H9 (cell line): ENCODE measurements around the gene GNB1L. TPM values are rescaled to one million over a fixed set of nuclear protein-coding genes. Genes with fewer than 3 reads are reported as not detected.

Experiments used
- DNase-seq: peaks from one replicate; pipeline ENCODE4 v3.0.0-alpha.2; 2017
- H2AFZ ChIP-seq: one replicate; pipeline ENCODE4 v1.6.1; 2013; ENCODE audit warnings: mild to moderate bottlenecking, low read length, control low read depth, moderate library complexity
- H2AK5ac ChIP-seq: 2 replicates; pipeline ENCODE4 v1.6.1; 2013; ENCODE audit warnings: low read length, control low read depth, mixed read lengths; ENCODE audit not compliant: insufficient read length
- H2BK120ac ChIP-seq: one replicate; pipeline ENCODE4 v1.6.1; 2013; ENCODE audit warnings: low read depth, mild to moderate bottlenecking, low read length, control low read depth, inconsistent platforms; ENCODE audit not compliant: poor library complexity, severe bottlenecking
- H2BK12ac ChIP-seq: 2 replicates; pipeline ENCODE4 v1.6.1; 2013; ENCODE audit warnings: low read length, control low read depth, mixed read lengths, low read depth; ENCODE audit not compliant: insufficient read length
- H2BK15ac ChIP-seq: 2 replicates; pipeline ENCODE4 v1.6.1; 2013; ENCODE audit warnings: low read depth, low read length, control low read depth
- H2BK20ac ChIP-seq: one replicate; pipeline ENCODE4 v1.6.1; 2013; ENCODE audit warnings: low read depth, mild to moderate bottlenecking, low read length, control low read depth, inconsistent platforms; ENCODE audit not compliant: poor library complexity, severe bottlenecking
- H2BK5ac ChIP-seq: 2 replicates; pipeline ENCODE4 v1.6.1; 2013; ENCODE audit warnings: low read length, control low read depth, mixed read lengths; ENCODE audit not compliant: insufficient read length
- H3K14ac ChIP-seq: 2 replicates; pipeline ENCODE4 v1.6.1; 2013; ENCODE audit warnings: low read length, control low read depth; ENCODE audit not compliant: insufficient read depth
- H3K18ac ChIP-seq: 2 replicates; pipeline ENCODE4 v1.6.1; 2013; ENCODE audit warnings: low read depth, mild to moderate bottlenecking, mixed read lengths, low read length, control low read depth; ENCODE audit not compliant: insufficient read length
- H3K23ac ChIP-seq: 2 replicates; pipeline ENCODE4 v1.6.1; 2013; ENCODE audit warnings: low read length, control low read depth, mixed read lengths, low read depth; ENCODE audit not compliant: insufficient read length
- H3K23me2 ChIP-seq: 2 replicates; pipeline ENCODE4 v1.6.1; 2013; ENCODE audit warnings: low read depth, mild to moderate bottlenecking, mixed read lengths, low read length, control low read depth; ENCODE audit not compliant: insufficient read length, poor library complexity, severe bottlenecking
- H3K27ac ChIP-seq: 2 replicates; pipeline ENCODE4 v1.5.1; 2013; ENCODE audit warnings: low read length, control low read depth, mixed read lengths, low read depth; ENCODE audit not compliant: insufficient read length
- H3K27me3 ChIP-seq: 2 replicates; pipeline ENCODE4 v1.6.1; 2013; ENCODE audit warnings: low read length, control low read depth, inconsistent platforms; ENCODE audit not compliant: insufficient read depth
- H3K4ac ChIP-seq: 2 replicates; pipeline ENCODE4 v1.6.1; 2013; ENCODE audit warnings: low read depth, mild to moderate bottlenecking, control low read depth, inconsistent platforms, low read length, moderate library complexity
- H3K4me1 ChIP-seq: 2 replicates; pipeline ENCODE4 v1.6.1; 2013; ENCODE audit warnings: low read length, control low read depth, inconsistent platforms; ENCODE audit not compliant: insufficient read depth
- H3K4me2 ChIP-seq: 2 replicates; pipeline ENCODE4 v1.6.1; 2013; ENCODE audit warnings: low read length, control low read depth, mixed read lengths; ENCODE audit not compliant: insufficient read length, insufficient read depth
- H3K56ac ChIP-seq: 2 replicates; pipeline ENCODE4 v1.6.1; 2013; ENCODE audit warnings: low read depth, mild to moderate bottlenecking, mixed read lengths, low read length, control low read depth; ENCODE audit not compliant: insufficient read length
- H3K79me1 ChIP-seq: 2 replicates; pipeline ENCODE4 v1.6.1; 2013; ENCODE audit warnings: low read depth, mild to moderate bottlenecking, moderate library complexity, low read length, control low read depth, inconsistent platforms; ENCODE audit not compliant: insufficient read depth, poor library complexity, severe bottlenecking
- H3K79me2 ChIP-seq: 2 replicates; pipeline ENCODE4 v1.6.1; 2013; ENCODE audit warnings: low read length, control low read depth, inconsistent platforms; ENCODE audit not compliant: insufficient read depth
- H3K9ac ChIP-seq: 2 replicates; pipeline ENCODE4 v1.6.1; 2013; ENCODE audit warnings: low read length, control low read depth, mixed read lengths; ENCODE audit not compliant: insufficient read length; ENCODE audit errors: extremely low read depth
- H3K9me3 ChIP-seq: one replicate; pipeline ENCODE4 v1.6.1; 2013; ENCODE audit warnings: low read depth, low read length, inconsistent platforms; ENCODE audit not compliant: control insufficient read depth
- H3T11ph ChIP-seq: one replicate; pipeline ENCODE4 v1.6.1; 2013; ENCODE audit warnings: mild to moderate bottlenecking, low read length, control low read depth, inconsistent platforms
- H4K20me1 ChIP-seq: one replicate; pipeline ENCODE4 v1.6.1; 2013; ENCODE audit not compliant: control insufficient read depth, insufficient read length, insufficient read depth
- H4K5ac ChIP-seq: 2 replicates; pipeline ENCODE4 v1.6.1; 2013; ENCODE audit warnings: low read depth, mild to moderate bottlenecking, mixed read lengths, low read length, control low read depth; ENCODE audit not compliant: insufficient read length
- H4K8ac ChIP-seq: replicated peaks from 2 replicates; pipeline ENCODE4 v1.6.1; 2013; ENCODE audit warnings: low read length, control low read depth, mixed read lengths, low read depth; ENCODE audit not compliant: insufficient read length
- H4K91ac ChIP-seq: 2 replicates; pipeline ENCODE4 v1.6.1; 2013; ENCODE audit warnings: low read depth, mild to moderate bottlenecking, moderate library complexity, mixed read lengths, low read length, control low read depth; ENCODE audit not compliant: insufficient read length
- H3K27ac Mint-ChIP-seq, 3 experiments: 2 replicates in 2 of 3; 3 replicates in 1 of 3; pipeline ENCODE4 v1.8.0; 2020 to 2021; ENCODE audit warnings: mixed read lengths in 3 of 3, mild to moderate bottlenecking in 1 of 3, moderate library complexity in 1 of 3
- H3K27me3 Mint-ChIP-seq: 2 replicates; pipeline ENCODE4 v1.8.0; 2021; ENCODE audit warnings: low read depth, mild to moderate bottlenecking, moderate library complexity, mixed read lengths
- H3K36me3 Mint-ChIP-seq, 3 experiments: 2 replicates in 2 of 3; 3 replicates in 1 of 3; pipeline ENCODE4 v1.8.0; 2020 to 2021; ENCODE audit warnings: low read depth in 3 of 3, mixed read lengths in 3 of 3; ENCODE audit not compliant: insufficient read depth in 1 of 3
- H3K4me1 Mint-ChIP-seq, 2 experiments: 2 replicates each; pipeline ENCODE4 v1.8.0; 2020; ENCODE audit warnings: mixed read lengths in 2 of 2
- H3K4me3 Mint-ChIP-seq, 2 experiments: 2 replicates in 1 of 2; 3 replicates in 1 of 2; pipeline ENCODE4 v1.8.0; 2020 to 2021; ENCODE audit warnings: mild to moderate bottlenecking in 2 of 2, mixed read lengths in 2 of 2, moderate library complexity in 1 of 2
- H3K9me3 Mint-ChIP-seq, 2 experiments: 2 replicates in 1 of 2; 3 replicates in 1 of 2; pipeline ENCODE4 v1.8.0; 2020; ENCODE audit warnings: mild to moderate bottlenecking in 2 of 2, mixed read lengths in 2 of 2, moderate library complexity in 1 of 2
- WGBS: extraction: QIAGEN DNeasy Blood & Tissue Kit; methylation state at CpG from one replicate; pipeline ENCODE4 v1.1.7; 2013; ENCODE audit warnings: missing lambda C conversion rate, low lambda C conversion rate, mixed read lengths; ENCODE audit not compliant: insufficient read length; ENCODE audit errors: extremely low coverage; 5-methylcytosine and 5-hydroxymethylcytosine counted together
- total RNA-seq: library from RNA; stranded (reverse); gene quantifications from 2 replicates; pipeline ENCODE4 v1.2.1, GENCODE V29; 2021
- TF ChIP-seq, protein P1 (sequence below): fragments of 200-600 bp; sonication (generic); conservative IDR thresholded peaks from 3 replicates; pipeline ENCODE4 v1.8.0; 2021; ENCODE audit warnings: antibody characterized with exemption, mild to moderate bottlenecking

GNB1L gene
- total RNA-seq, 1 experiment from 2014 or later, result 22.4 TPM

GRCh38 chr22:19747551-19747950 lies 107.1 kb downstream of the GNB1L start:
- DNase-seq, result no peak
- Histone ChIP-seq H3K27ac (no peak overlapping the region), H3K79me1 (no peaks in the 10 kb centered on the region), H3K27me3 (no peaks in the 10 kb centered on the region; the same call in 1 of the 2 replicates), H2BK5ac (no peak overlapping the region), H3K23me2 (no peaks in the 10 kb centered on the region), H3K23ac (no peak overlapping the region), H2BK15ac (no peak overlapping the region), H4K91ac (no peak overlapping the region), H3K9ac (no peak overlapping the region), H2BK120ac (no peak overlapping the region), H2AFZ (no peak overlapping the region), H3K79me2 (no peaks in the 10 kb centered on the region), H2BK12ac (no peak overlapping the region), H3K9me3 (no peaks in the 10 kb centered on the region), H3K4me2 (no peak overlapping the region), H3K18ac (no peak overlapping the region), H4K8ac (no peak overlapping the region), H3K4ac (no peak overlapping the region), H3K14ac (no peak overlapping the region), H2AK5ac (no peak overlapping the region), H3K56ac (no peak overlapping the region), H3K4me1 (no peaks in the 10 kb centered on the region), H2BK20ac (no peak overlapping the region), H4K20me1 (no peaks in the 10 kb centered on the region), H3T11ph (no peak overlapping the region), H4K5ac (no peak overlapping the region)
- Mint-ChIP-seq H3K27ac (no peak overlapping the region), H3K27me3 (peaks cover 23% of the 10 kb centered on the region), H3K4me3 (no peak overlapping the region), H3K9me3 (no peaks in the 10 kb centered on the region; a peak in 1 of 5 replicates), H3K4me1 (peaks cover 7 to 19% of the 10 kb centered on the region in 2 experiments), H3K36me3 (no peaks in the 10 kb centered on the region)
- no CpG with 5 or more reads among the region's 12 CpGs for WGBS
- TF ChIP-seq, protein P1, sequence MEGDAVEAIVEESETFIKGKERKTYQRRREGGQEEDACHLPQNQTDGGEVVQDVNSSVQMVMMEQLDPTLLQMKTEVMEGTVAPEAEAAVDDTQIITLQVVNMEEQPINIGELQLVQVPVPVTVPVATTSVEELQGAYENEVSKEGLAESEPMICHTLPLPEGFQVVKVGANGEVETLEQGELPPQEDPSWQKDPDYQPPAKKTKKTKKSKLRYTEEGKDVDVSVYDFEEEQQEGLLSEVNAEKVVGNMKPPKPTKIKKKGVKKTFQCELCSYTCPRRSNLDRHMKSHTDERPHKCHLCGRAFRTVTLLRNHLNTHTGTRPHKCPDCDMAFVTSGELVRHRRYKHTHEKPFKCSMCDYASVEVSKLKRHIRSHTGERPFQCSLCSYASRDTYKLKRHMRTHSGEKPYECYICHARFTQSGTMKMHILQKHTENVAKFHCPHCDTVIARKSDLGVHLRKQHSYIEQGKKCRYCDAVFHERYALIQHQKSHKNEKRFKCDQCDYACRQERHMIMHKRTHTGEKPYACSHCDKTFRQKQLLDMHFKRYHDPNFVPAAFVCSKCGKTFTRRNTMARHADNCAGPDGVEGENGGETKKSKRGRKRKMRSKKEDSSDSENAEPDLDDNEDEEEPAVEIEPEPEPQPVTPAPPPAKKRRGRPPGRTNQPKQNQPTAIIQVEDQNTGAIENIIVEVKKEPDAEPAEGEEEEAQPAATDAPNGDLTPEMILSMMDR, result no peak
